ENCODE measurements around the gene SLC38A4.
"Not testable (repeated sequence)": the region's sequence is repeated elsewhere in the genome, so short reads cannot be mapped to it uniquely, and the experiment has no call there.

Gene SLC38A4

DNA sequence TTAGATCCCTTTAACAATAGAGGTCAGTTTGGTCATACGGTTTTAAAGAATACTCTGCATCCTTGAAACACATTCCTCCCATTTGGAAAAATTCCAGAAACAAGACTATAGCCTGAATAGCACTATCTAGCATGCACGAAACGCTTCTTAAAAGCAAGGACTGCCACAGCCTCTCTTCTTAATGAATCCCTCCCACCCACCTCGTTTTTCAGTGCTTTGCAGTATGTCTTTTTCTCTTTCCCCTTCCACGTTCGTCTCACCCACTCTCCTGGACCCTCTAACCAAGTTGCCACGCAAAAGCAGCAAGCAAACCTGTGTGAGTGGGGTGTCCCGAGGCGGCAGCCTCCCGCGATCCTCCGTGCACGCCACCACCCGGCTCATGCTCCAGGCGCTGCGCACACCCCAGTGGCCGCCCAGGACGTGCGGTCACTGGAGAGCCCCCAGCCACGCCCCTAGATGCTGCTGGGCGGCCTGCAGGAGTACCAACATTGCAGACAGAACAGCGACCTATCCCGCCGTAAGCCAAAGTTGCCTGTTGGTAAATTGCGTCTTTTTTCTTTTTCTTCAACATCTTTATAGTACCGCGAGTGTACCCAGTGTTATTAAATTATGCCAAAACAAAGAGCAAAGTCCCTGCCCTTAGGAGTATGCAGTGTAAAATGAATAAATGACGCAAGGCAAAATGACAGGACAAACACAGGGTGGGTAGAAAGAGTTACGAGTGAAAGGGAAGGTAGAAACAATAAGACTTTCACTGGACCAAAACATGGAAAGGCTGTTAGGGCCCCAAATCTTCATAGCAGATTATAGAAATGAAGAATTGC lies at the start of gene SLC38A4:
Gene SLC38A4 (minus strand): TSS at position 407 of the 824 bp plus-strand sequence. CDS start 32,926 bp downstream, outside the sequence.
- DNase-seq: no peak

GRCh38 chr12:46875095-46875494 lies 49.3 kb upstream of the SLC38A4 start:
- DNase-seq: no peak

- no peak for DNase-seq
Measured at GRCh38 chr12:46874642-46875041, 48.8 kb upstream of the SLC38A4 start.

DNA sequence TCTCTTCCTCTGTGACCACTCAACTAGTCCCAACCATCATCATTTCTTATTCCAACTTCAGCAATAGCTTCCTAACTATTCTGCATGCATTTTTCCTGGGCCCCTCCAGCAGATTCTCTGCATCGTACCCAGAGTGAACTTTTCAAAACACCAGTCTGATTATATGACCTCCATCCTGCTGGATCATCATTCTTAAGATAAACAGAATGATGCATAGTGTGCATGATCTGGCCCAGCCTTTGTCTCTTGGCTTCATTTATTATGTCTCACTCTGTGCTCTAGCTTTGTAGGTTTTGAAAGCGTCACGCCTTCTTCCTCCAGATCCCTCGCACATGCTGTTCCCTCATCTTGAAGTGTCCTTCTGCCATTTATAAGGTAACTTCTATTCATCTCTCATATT lies 46.3 kb upstream of the SLC38A4 start:
- no peak for DNase-seq

DNA sequence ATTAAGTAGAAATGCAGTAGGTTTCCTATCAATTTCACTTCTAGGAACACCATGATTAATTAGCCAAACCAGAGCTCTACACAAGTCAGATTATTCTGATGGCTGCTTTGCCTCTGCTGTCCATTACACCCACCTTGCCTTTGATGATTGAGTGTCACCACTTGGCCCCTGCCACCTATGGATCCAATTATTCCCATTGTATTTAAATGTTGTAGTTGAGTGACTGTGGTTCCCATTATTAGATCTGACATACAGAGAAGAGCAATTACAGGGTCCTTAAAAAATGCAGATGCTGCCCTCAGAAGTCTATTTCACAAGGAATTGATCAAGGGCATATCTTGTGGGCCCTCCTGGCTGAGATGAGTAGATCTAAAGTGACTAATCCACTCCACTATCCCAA lies 39.5 kb upstream of the SLC38A4 start:
- DNase-seq: no peak

DNA sequence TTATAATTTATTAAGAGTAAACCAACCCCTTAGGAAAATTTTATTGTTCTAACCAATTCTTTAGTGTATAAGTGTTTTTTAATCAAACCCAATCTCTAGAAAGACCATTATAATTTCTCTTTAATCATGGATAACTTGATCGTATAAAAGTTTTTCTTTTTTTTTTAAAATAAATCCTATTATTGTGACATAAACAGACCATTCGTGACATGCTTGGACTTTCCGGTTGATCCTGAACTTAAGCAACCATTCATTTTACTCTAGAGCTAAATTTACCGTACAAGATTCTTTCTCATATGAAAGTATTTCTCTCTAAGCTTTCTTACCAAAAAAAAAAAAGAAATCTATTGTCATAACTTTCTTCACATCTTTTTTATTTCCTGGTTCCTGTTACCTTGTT lies 32.6 kb upstream of the SLC38A4 start:
- DNase-seq: no peak

DNA sequence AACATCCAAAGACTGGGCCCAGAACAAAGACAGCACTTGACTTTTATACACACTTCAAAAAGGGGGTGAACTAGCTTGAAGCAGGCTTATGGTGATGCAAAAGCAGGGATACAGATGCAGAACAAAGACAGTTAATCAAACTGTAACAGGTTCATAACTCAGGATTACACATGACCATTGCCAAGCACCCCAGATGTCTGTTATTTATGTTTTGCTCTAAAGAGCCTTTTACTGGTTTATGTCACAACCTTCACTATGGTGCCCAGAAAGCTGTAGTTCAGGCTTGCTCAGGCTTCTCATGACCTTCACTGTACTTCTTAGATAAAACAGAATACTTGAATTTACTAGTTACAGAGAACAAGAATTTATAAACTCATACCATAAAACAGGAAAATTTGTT lies 31.7 kb upstream of the SLC38A4 start:
- no peak for DNase-seq

DNA sequence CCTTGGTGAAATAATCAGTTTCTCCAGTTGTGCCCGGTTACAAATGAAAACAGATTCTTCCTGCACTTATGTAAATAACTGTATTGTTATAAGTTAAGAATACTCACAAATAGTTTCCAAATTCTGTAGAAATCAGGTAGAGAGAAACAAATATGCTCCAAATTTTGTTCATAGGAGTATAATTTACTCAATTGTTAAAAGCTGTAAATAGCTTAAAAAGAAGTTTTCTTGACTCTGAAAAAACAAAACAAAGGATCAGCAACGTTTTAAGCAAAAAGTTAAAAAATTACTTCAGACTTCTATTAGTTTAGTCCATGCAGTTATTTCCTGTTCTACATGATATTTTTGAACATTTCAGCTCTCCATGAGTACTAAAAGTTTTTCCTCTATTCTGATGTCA lies 30.0 kb upstream of the SLC38A4 start:
- DNase-seq: no peak

- DNase-seq: not testable (repeated sequence)
Measured at GRCh38 chr12:46854188-46854587, 28.4 kb upstream of the SLC38A4 start.

DNA sequence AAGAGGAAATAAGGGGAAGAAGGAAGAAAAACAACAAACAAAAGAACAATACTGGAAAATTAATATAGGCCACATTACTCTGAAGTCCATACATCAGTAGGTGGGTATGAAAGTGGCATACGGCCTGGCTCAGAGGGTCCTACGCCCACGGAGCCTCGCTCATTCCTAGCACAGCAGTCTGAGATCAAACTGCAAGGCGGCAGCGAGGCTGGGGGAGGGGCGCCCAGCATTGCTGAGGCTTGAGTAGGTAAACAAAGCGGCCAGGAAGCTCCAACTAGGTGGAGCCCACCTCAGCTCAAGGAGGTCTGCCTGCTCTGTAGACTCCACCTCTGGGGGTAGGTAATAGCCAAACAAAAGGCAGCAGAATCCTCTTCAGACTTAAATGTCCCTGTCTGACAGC lies 23.0 kb upstream of the SLC38A4 start:
- DNase-seq: not testable (repeated sequence)

DNA sequence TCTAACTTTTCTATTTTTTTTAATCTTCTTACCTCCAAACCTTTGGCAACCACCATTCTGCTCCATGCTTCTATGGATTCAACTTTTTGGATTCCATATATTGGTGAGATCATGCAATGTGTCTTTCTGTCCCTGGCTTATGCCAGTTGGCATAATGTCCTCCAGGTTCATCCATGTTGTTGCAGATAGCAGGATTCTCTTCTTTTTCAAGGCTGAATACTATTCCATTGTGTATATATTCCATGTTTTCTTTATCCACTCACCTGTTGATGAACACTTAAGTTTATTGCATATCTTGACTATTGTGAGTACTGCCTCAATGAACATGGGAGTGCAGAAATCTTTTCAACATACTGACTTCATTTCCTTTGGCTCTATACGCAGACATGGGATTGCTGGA lies 21.2 kb upstream of the SLC38A4 start:
- no peak for DNase-seq

- DNase-seq: no peak
Measured at GRCh38 chr12:46843811-46844210, 18.0 kb upstream of the SLC38A4 start.

GRCh38 chr12:46841891-46842290 lies 16.1 kb upstream of the SLC38A4 start:
- DNase-seq: no peak

DNA sequence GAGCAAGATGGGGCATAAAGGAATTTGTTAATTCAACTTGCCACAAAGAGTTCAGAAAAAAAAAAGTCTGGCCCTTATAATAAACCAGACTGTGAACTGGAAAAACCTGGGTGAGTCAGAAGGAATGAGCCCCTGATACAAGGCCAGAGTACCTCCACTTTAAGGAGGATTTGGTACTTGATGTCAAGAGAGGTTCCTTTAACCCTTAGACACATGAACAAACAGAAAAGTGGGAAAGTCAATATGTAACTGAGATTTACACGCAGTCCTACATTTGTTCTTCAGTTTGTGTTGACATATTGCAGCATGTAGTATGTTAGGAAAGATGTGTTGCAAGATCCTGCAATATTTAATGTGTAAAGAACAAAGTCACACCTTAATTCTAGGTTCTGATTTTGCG lies 14.2 kb upstream of the SLC38A4 start:
- no peak for DNase-seq

- no peak for DNase-seq
Measured at GRCh38 chr12:46839232-46839631, 13.4 kb upstream of the SLC38A4 start.

DNA sequence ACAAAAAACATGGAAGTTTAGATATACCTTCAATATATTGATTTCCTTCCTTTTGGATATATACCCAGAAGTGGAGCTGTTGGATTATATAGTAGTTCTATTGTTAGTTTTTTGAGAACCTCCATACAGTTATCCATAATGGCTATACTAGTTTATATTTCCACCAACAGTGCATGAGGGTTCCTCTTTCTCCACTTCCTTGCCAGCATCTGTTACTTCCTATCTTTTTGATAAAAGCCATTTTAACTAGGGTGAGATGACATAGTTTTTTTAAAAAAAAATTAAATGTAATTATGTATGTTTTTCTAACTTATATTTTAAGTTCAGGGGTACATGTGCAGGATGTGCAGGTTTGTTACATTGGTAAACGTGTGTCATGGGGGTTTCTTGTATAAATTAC lies 10.0 kb upstream of the SLC38A4 start:
- no peak for DNase-seq

GRCh38 chr12:46832130-46832704 lies 6.4 kb upstream of the SLC38A4 start:
- no peak for DNase-seq

DNA sequence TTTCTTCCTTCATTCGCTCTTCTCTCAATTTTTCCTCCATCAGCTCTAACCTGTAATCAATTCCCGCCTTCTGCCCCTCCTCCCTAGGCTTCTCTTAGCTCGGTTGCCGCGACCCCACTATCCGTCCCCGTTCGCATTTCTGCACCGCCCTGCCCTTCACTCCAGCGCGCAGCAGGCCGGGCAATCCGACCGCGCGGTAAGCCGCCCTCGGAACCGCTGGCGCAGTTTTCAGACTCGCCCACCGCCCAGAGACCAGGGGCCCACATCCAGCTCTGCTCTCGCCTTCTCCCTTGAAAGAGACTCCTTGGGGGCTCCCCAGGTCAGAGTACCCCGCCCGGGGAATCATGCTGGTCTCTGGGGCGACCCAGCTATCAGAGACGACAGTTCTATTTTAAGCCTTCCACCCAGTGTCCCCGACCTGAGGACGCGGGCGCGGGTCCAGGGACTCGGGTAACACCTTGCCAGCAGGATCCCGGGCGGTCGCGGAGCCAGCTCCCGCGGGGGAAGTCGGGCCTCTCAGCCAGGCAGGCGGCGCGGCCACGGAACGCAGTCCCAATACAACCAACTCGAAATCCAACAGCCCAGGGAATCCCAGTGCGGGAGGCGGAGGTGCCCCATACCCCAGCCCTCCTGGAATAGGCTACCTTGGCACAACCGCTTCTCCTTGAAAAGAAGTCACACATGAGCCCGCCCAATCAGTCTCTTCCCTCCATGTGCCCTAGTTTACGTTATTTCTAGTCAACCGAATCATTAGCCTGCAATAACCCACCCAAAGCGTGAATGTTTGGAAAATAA lies 5.7 kb upstream of the SLC38A4 start:
- no peak for DNase-seq

DNA sequence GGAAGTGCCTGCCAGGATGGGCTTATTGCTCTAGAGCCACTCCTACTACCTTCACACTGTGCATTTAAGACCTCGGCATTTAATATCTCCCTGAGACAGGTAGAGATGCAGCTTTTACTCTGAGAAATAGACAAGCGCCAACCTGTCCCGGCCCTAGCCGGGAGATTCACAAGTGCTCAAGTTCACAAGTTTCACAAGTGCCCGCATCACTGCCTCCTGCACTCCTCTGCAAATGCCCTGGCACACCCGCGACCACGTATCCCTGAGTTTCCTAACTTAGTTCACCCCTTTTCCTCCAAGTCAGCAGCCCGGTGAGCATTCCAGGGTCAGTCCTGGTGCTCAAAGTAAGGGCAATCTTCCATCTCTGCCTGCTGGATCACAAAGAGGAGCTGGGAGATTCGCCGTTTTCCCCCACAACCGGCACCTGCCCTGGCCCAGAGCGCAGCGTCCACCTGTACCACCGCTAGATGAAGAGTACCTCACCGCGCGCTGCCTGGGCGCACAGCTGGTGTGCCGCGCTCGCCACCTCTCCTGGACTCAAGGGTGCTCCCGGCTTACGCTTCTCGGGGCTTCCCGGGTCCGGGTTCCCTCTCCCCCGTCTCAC lies 5.0 kb upstream of the SLC38A4 start:
- DNase-seq: no peak

DNA sequence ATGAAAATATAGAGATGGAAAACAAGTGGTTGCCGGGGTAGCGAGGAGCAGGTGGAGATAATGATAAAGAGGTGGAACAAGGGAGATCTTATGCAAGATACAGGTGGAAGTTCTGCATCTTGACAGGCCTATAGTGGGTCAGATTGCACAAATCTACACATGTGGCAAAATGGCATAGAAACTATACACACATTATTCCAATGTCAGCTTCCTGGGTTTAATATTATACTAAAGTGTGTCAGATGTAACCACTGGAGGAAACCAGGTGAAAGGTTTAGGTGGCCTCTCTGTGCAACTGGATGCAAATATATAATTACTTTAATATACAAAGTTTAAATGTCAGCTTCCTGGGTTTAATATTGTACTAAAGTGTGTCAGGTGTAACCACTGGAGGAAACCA lies 1.1 kb downstream of the SLC38A4 start:
- DNase-seq: no peak

- no peak for DNase-seq
Measured at GRCh38 chr12:46818642-46819041, 7.2 kb downstream of the SLC38A4 start.

- DNase-seq: no peak
Measured at GRCh38 chr12:46815809-46816208, 10.0 kb downstream of the SLC38A4 start.

GRCh38 chr12:46814143-46814542 lies 11.7 kb downstream of the SLC38A4 start:
- no peak for DNase-seq

All from stimulated activated CD8-positive, alpha-beta memory T cell treated with anti-CD3 and anti-CD28 coated beads, Interleukin-4, amount 100 ng/mL, for 48 hours (primary cell).